Thoracic aorta (tissue), 2 donors: ENCODE data around the gene MAP3K4. TPM values are rescaled to one million over a fixed set of nuclear protein-coding genes. Genes with fewer than 3 reads are reported as not detected.

Experiments
- ATAC-seq: fragments of 150-250 bp; one replicate; pipeline ENCODE4 v1.8.0; 2017; ENCODE audit warnings: low read depth; ENCODE audit not compliant: insufficient number of reproducible peaks, low FRiP score
- DNase-seq: peaks from one replicate; pipeline ENCODE4 v3.0.0-alpha.2; 2020; ENCODE audit warnings: low spot score
- H3K27ac ChIP-seq, 2 donors: fragments of 200-600 bp; sonication (generic); 1 replicate in 1 of 2; 2 replicates in 1 of 2; pipeline ENCODE4 v1.5.1; 2016; ENCODE audit warnings: mild to moderate bottlenecking in 2 of 2, moderate library complexity in 2 of 2
- H3K27me3 ChIP-seq: fragments of 200-600 bp; sonication (generic); replicated peaks from 2 replicates; pipeline ENCODE4 v1.6.0; 2016; ENCODE audit warnings: mild to moderate bottlenecking; ENCODE audit not compliant: insufficient read depth
- H3K36me3 ChIP-seq: fragments of 200-600 bp; sonication (generic); one replicate; pipeline ENCODE4 v1.5.1; 2016
- H3K4me1 ChIP-seq, 2 donors: fragments of 200-600 bp; sonication (generic); 1 replicate in 1 of 2; 2 replicates in 1 of 2; pipeline versions ENCODE4 v1.5.1 to v1.6.0; 2016; ENCODE audit warnings: low read depth in 2 of 2, mild to moderate bottlenecking in 1 of 2; ENCODE audit not compliant: control insufficient read depth in 1 of 2
- H3K4me3 ChIP-seq: fragments of 200-600 bp; sonication (generic); 2 replicates; pipeline ENCODE4 v1.5.1; 2016; ENCODE audit warnings: mild to moderate bottlenecking
- H3K9me3 ChIP-seq: fragments of 200-600 bp; sonication (generic); 2 replicates; pipeline ENCODE4 v1.5.1; 2016
- total RNA-seq, 2 donors: library from RNA; depleted of rRNA; stranded (reverse); fragments of >200 nt; gene quantifications; one replicate each; pipeline versions ENCODE4 v1.1.0 to v1.2.3, GENCODE V29; 2016
- TF ChIP-seq, protein P1 (sequence below): fragments of 200-600 bp; sonication (generic); IDR thresholded peaks from one replicate; pipeline ENCODE4 v1.5.1; 2019; ENCODE audit warnings: antibody characterized with exemption

MAP3K4 gene
- total RNA-seq, 2 donors from 2014 or later: 22.6 to 25.3 TPM

DNA sequence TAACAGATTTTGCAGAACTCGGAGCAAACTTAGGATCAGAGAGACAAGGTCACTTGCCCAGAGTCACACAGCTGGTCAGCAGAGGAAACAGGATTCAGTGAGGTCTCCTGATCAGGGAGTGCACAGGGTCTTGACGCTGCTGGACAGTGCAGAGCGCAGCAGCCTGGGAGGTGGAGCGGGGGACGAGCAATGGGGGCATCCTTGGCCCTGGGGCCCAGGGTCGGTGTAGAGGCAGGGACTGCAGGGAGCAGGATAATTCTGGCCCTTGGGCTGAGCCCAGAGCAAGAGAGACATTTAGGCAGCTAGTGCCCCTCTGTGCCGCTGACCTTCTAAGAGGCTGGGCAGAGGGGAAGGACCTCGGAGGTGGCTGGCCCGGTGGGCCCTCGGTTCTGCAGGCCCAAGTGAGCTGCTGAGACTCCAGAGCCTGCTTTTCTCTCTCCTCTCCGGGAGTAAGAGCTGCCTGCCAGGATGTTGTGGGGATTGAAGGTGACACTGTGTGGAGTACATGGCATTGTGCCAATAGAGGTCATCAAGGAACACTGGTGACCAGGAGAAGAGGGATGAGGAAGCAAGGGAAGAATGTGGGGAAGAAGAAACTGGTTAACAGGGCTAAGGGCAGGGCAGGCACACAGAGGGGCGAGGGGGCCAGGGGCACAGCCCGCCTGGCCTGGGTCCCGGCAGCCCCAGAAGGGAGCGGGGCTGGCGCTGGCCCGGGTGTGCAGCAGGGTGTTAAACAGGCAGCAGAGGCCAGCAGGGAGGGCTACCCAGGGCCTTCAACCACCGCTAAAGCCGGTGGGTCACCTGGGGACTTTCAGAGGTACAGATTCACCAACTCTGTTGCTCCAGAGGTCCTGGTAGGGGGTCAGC, 160.3 kb downstream of the MAP3K4 start:
- DNase-seq: no peak
- Histone ChIP-seq H3K27ac (no peak overlapping the region), H3K27me3 (no peaks in the 10 kb centered on the region), H3K4me3 (no peak overlapping the region), H3K4me1 (no peaks in the 10 kb centered on the region), H3K9me3 (no peaks in the 10 kb centered on the region), H3K36me3 (no peaks in the 10 kb centered on the region)
- ATAC-seq: no peak
- TF ChIP-seq, protein P1, sequence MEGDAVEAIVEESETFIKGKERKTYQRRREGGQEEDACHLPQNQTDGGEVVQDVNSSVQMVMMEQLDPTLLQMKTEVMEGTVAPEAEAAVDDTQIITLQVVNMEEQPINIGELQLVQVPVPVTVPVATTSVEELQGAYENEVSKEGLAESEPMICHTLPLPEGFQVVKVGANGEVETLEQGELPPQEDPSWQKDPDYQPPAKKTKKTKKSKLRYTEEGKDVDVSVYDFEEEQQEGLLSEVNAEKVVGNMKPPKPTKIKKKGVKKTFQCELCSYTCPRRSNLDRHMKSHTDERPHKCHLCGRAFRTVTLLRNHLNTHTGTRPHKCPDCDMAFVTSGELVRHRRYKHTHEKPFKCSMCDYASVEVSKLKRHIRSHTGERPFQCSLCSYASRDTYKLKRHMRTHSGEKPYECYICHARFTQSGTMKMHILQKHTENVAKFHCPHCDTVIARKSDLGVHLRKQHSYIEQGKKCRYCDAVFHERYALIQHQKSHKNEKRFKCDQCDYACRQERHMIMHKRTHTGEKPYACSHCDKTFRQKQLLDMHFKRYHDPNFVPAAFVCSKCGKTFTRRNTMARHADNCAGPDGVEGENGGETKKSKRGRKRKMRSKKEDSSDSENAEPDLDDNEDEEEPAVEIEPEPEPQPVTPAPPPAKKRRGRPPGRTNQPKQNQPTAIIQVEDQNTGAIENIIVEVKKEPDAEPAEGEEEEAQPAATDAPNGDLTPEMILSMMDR: no peak

DNA sequence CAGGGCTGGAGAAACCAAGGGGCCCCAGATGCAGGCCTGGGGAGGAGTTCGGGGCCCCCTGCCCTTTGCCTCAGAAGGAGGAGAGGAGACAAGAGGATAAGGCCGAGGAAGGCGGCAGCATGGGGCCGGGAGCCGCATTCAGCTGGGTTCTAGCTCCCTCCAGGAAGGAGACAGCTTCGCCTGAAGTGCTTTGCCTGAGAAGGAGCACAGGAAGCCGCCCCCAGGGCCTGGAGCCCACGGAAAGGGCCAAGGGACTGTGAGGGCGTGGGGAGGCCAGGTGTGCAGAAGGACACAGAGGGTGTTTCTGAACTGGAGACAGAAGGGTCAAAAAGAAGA, 160.9 kb downstream of the MAP3K4 start:
- ATAC-seq (no peak), DNase-seq (no peak)
- Histone ChIP-seq H3K9me3 (no peaks in the 10 kb centered on the region), H3K27ac (no peak overlapping the region), H3K27me3 (no peaks in the 10 kb centered on the region), H3K4me3 (no peak overlapping the region), H3K4me1 (no peaks in the 10 kb centered on the region), H3K36me3 (no peaks in the 10 kb centered on the region)
- TF ChIP-seq, protein P1: no peak

DNA sequence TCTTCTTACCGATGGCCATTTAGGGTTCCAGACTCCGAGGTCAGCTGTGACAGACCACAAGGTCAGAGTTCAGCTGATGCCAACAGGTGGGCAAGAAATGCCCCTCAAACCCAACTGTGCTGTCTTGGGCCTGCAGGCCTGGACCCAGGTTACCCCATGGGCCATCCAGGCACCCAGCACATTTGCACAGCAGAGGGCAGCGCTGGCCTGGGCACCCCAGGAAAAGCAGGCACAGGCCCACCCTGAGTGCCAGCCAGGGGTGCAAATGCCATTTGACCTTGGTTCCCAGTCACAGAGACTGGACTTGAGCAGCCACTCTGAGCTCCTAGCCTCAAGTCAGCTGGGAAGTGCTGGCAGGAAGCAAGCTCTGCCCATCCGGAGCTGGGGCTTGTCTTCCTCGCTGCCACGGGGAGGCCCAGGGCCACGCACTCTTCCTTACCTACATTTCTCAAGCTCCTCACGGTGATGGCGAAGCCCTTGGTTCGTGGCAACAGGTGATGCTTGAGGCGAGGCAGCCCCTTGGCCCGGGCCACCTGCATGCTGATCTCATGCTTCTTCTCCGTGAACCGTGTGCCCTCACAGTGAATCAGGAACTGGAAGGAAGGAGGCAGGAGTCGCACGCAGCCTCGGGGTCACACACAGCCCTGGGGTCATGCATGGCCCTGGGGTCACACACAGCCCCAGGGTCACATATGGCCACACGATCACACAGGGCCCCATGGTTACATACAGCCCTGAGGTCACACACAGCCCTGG, 161.5 kb downstream of the MAP3K4 start:
- no peaks in the 10 kb centered on the region for H3K4me1 ChIP-seq
- no peak overlapping the region for H3K27ac ChIP-seq
- TF ChIP-seq, protein P1: no peak
- no peaks in the 10 kb centered on the region for H3K27me3 ChIP-seq
- ATAC-seq (no peak), DNase-seq (no peak)
- no peaks in the 10 kb centered on the region for H3K9me3 ChIP-seq
- no peak overlapping the region for H3K4me3 ChIP-seq
- no peaks in the 10 kb centered on the region for H3K36me3 ChIP-seq

DNA sequence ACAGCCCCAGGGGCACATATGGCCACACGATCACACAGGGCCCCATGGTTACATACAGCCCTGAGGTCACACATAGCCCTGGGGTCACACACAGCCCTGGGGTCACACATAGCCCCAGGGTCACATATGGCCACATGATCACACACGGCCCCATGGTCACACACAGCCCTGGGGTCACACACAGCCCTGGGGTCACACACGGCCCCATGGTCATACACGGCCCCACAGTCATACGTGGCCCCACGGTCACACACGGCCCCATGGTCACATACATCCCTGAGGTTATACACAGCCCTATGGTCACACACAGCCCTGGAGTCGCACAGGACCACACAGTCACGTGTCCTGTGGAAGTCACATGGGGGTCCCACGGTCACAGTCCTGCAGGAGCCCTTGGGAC, 162.2 kb downstream of the MAP3K4 start:
- ATAC-seq (no peak), DNase-seq (no peak)
- no peaks in the 10 kb centered on the region for H3K27me3 ChIP-seq
- no peaks in the 10 kb centered on the region for H3K9me3 ChIP-seq
- H3K4me1 ChIP-seq: no peaks in the 10 kb centered on the region
- no peaks in the 10 kb centered on the region for H3K36me3 ChIP-seq
- TF ChIP-seq, protein P1: no peak
- H3K27ac ChIP-seq: no peak overlapping the region
- no peak overlapping the region for H3K4me3 ChIP-seq

DNA sequence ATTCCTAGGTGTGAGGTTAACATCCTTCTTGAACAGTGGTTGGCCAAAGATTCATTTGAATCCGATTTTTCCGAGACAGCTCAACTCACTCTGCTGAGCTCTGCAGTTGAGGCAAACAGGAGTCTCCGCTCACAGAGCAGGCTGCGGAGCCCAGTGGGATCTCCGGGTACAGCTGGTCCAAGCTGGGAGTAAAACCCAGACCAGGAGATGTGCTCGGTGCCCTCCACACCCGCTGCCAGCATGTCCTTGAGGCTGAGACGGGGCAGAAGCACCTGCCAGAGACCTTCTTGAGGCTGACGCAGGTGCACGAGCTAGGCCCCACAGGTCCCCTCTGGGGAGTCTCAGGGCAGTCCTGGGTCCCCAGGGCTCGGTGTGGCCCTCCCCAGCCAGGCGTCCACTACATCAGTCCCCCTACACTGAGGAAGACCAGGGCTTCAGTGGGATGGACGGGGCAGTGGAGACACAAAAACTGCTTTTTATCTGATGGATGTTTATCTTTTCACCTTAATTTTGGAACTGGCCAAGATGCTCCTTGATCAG, 163.3 kb downstream of the MAP3K4 start:
- Histone ChIP-seq H3K36me3 (no peaks in the 10 kb centered on the region), H3K4me3 (no peak overlapping the region), H3K27ac (no peak overlapping the region), H3K4me1 (no peaks in the 10 kb centered on the region), H3K27me3 (no peaks in the 10 kb centered on the region), H3K9me3 (no peaks in the 10 kb centered on the region)
- TF ChIP-seq, protein P1: no peak
- ATAC-seq (no peak), DNase-seq (no peak)
